ENCODE results near the gene KMT2B. TPM values are rescaled to one million over a fixed set of nuclear protein-coding genes. Genes with fewer than 3 reads are reported as not detected.

The KMT2B gene
- total and polyA plus RNA-seq, 2 of the 8 experiments (the other 6 are each of a cell fraction or from before 2014, with no cell fraction given) = 26.7 to 38.6 TPM

- POLR2A ChIA-PET (ENCODE audit: partially characterized antibody) = interaction anchor here (0.7 to 1.8 kb wide), 4 partner anchors 10 to 27 kb away, joined by 3 to 9 read pairs (median 4); partner anchors contain the start of gene LIN37
- TF ChIP-seq SRF (IDR thresholded peaks at IDR 0.05; ENCODE audit: low read depth, low read length) (no peak), BRCA1 (IDR thresholded peaks at IDR 0.05; ENCODE audit: low read depth, low read length) (no peak), CEBPB (IDR thresholded peaks at IDR 0.05; ENCODE audit: low read depth, low read length) (no peak), YY1 (IDR thresholded peaks at IDR 0.05; ENCODE audit: low read depth, low read length) (no peak), MAX (IDR thresholded peaks at IDR 0.05) (no peak), USF2 (IDR thresholded peaks at IDR 0.05; ENCODE audit: low read length) (no peak), BCL11A (IDR thresholded peaks at IDR 0.05; ENCODE audit: low read depth in 2 of 2, low read length in 2 of 2) (no peak), CBX8 (IDR thresholded peaks at IDR 0.05; ENCODE audit: borderline replicate concordance, low read depth, low read length) (no peak), SIN3A (conservative IDR thresholded peaks at IDR 0.05 in 1 of 2, IDR thresholded peaks at IDR 0.05 in 1 of 2; ENCODE audit: low read depth in 1 of 2, low read length in 2 of 2) (no peak), SUZ12 (IDR thresholded peaks at IDR 0.05; ENCODE audit: low read length) (no peak), TEAD4 (IDR thresholded peaks at IDR 0.05; ENCODE audit: low read depth, low read length) (no peak)
Measured at GRCh38 chr19:35774274-35775045, 56.7 kb downstream of the KMT2B start.

More at GRCh38 chr19:35774274-35775045, 56.7 kb downstream of the KMT2B start:
- 71% methylated on average over 16 of the region's 16 CpGs; no CpG with 5 or more reads in 1 of the 2 experiments for WGBS, 2 experiments (ENCODE audit: extremely low coverage in 1 of 2, insufficient coverage in 1 of 2, insufficient read length in 1 of 2, insufficient replicate concordance in 2 of 2, low coverage in 1 of 2, low lambda C conversion rate in 2 of 2, missing lambda C conversion rate in 1 of 2)
- Histone ChIP-seq H3K56ac (replicated peaks; ENCODE audit: insufficient read length, low read depth, low read length) (no peak overlapping the region), H3K4me3 (ENCODE audit: extremely low read depth in 1 of 4, insufficient read depth in 2 of 4, low read depth in 3 of 4, low read length in 4 of 4) (no peak overlapping the region), H4K91ac (replicated peaks; ENCODE audit: insufficient read length, low read length) (no peak overlapping the region), H2BK5ac (ENCODE audit: low read depth, low read length) (no peak overlapping the region), H3K79me2 (ENCODE audit: control insufficient read depth in 1 of 2, insufficient read depth in 2 of 2, low read length in 2 of 2) (no peaks in the 10 kb centered on the region), H4K5ac (ENCODE audit: insufficient read length, low read depth, low read length) (no peak overlapping the region), H3K23ac (ENCODE audit: insufficient read length) (no peak overlapping the region), H3K27ac (ENCODE audit: low read depth, low read length) (no peak overlapping the region), H3K18ac (ENCODE audit: extremely low read depth, low read length) (no peak overlapping the region), H3K36me3 (ENCODE audit: control insufficient read depth in 2 of 4, insufficient read depth in 4 of 4, low read length in 3 of 4) (no peaks in the 10 kb centered on the region), H3K4me1 (replicated peaks in 1 of 4; ENCODE audit: control insufficient read depth in 3 of 4, insufficient read depth in 4 of 4, low read length in 3 of 4) (peaks cover 0 to 21% (median 17%) of the 10 kb centered on the region in 4 experiments; a peak in 6 of 7 replicates), H4K8ac (ENCODE audit: extremely low read depth, insufficient read depth, low read length) (no peak overlapping the region), H2AFZ (ENCODE audit: low read length) (no peak overlapping the region), H3K14ac (ENCODE audit: insufficient read length) (no peak overlapping the region), H3K9ac (replicated peaks in 1 of 4; ENCODE audit: extremely low read depth in 1 of 4, low read depth in 3 of 4, low read length in 3 of 4) (no peak overlapping the region), H2BK20ac (ENCODE audit: low read length) (no peak overlapping the region), H3K27me3 (replicated peaks in 1 of 4; ENCODE audit: control insufficient read depth in 3 of 4, extremely low read depth in 1 of 4, insufficient read depth in 3 of 4, low read length in 3 of 4) (peaks cover 0 to 9% (median 7%) of the 10 kb centered on the region in 4 experiments; a peak in 3 of 7 replicates), H3K79me1 (ENCODE audit: low read depth, low read length) (no peaks in the 10 kb centered on the region; the same call in 1 of the 2 replicates), H3K9me3 (ENCODE audit: insufficient read depth in 2 of 2, low read depth in 1 of 2, low read length in 1 of 2) (no peaks in the 10 kb centered on the region), H4K20me1 (replicated peaks in 1 of 2; ENCODE audit: control insufficient read depth in 1 of 2, insufficient read depth in 2 of 2, low read length in 2 of 2) (peaks cover 0 to 1% of the 10 kb centered on the region in 2 experiments), H3K4ac (replicated peaks; ENCODE audit: insufficient read length, low read depth, low read length) (no peak overlapping the region), H3K23me2 (ENCODE audit: low read depth, low read length) (peaks cover 4% of the 10 kb centered on the region; the same call in 1 of the 2 replicates), H2BK120ac (replicated peaks; ENCODE audit: low read depth, low read length) (no peak overlapping the region), H2BK15ac (ENCODE audit: low read length) (no peak overlapping the region), H2AK5ac (ENCODE audit: low read depth, low read length) (no peak overlapping the region), H2BK12ac (ENCODE audit: low read depth, low read length) (no peak overlapping the region), H3K4me2 (ENCODE audit: insufficient read depth in 1 of 2, low read depth in 2 of 2, low read length in 2 of 2) (peak overlapping the region; percentile 54 to 82; a peak in 2 of 4 replicates)
- DNase-seq (ENCODE audit: low read depth in 1 of 2, low spot score in 2 of 2) = no peak
- FAIRE-seq = no peak
- CTCF ChIA-PET (ENCODE audit: partially characterized antibody) = interaction anchor here (0.7 to 1.0 kb wide), 2 partner anchors 12 to 270 kb away, joined by 4 read pairs; no protein-coding TSS in a partner anchor

Data from H1 (cell line).